Naive B cell (primary cell): ENCODE results near the gene TNRC6B. TPM values are rescaled to one million over a fixed set of nuclear protein-coding genes. Genes with fewer than 3 reads are reported as not detected.
"Not testable (repeated sequence)": the region's sequence is repeated elsewhere in the genome, so short reads cannot be mapped to it uniquely, and the experiment has no call there.

Source experiments
- ATAC-seq, 2 donors: fragments of 150-1000 bp; cut with Tn5 transposase; 2 replicates each; pipeline ENCODE4 v1.10.0; 2021; ENCODE audit warnings: low read depth in 2 of 2, mild to moderate bottlenecking in 2 of 2, moderate library complexity in 2 of 2
- DNase-seq: peaks from one replicate; pipeline ENCODE4 v3.0.0; 2022
- H3K27ac Mint-ChIP-seq, 6 donors: one replicate each; pipeline ENCODE4 v1.8.0; 2020 to 2022; ENCODE audit warnings: mild to moderate bottlenecking in 6 of 6, mixed read lengths in 6 of 6, moderate library complexity in 5 of 6, inconsistent platforms in 2 of 6
- H3K27me3 Mint-ChIP-seq, 3 donors: one replicate each; pipeline ENCODE4 v1.8.0; 2021 to 2022; ENCODE audit warnings: mixed read lengths in 3 of 3, mild to moderate bottlenecking in 1 of 3
- H3K36me3 Mint-ChIP-seq, 2 donors: one replicate each; pipeline ENCODE4 v1.8.0; 2020 to 2022; ENCODE audit warnings: mixed read lengths in 2 of 2, inconsistent platforms in 1 of 2, mild to moderate bottlenecking in 1 of 2
- H3K4me1 Mint-ChIP-seq, 3 donors: one replicate each; pipeline ENCODE4 v1.8.0; 2020 to 2022; ENCODE audit warnings: mixed read lengths in 3 of 3, inconsistent platforms in 1 of 3, mild to moderate bottlenecking in 1 of 3, moderate library complexity in 1 of 3
- H3K4me3 Mint-ChIP-seq, 8 donors: one replicate each; pipeline ENCODE4 v1.8.0; 2020 to 2022; ENCODE audit warnings: mild to moderate bottlenecking in 8 of 8, mixed read lengths in 8 of 8, moderate library complexity in 8 of 8, inconsistent platforms in 2 of 8
- H3K9me3 Mint-ChIP-seq, 7 donors: one replicate each; pipeline ENCODE4 v1.8.0; 2020 to 2022; ENCODE audit warnings: mixed read lengths in 7 of 7, mild to moderate bottlenecking in 5 of 7, inconsistent platforms in 2 of 7, moderate library complexity in 1 of 7
- polyA plus RNA-seq, 6 donors: library from polyadenylated mRNA; unstranded; fragments of 300-500 nt; fragmentation: Illumina TruSeq; gene quantifications; one replicate each; pipeline ENCODE4 v1.2.3, GENCODE V29; 2021; ENCODE audit warnings: low read depth in 6 of 6

Gene TNRC6B
- polyA plus RNA-seq, 6 donors from 2014 or later, result 37.3 to 171 (median 109) TPM

GRCh38 chr22:40206561-40206960 lies 28.8 kb downstream of the TNRC6B start:
- no peak overlapping the region for H3K4me3 Mint-ChIP-seq
- no peaks in the 10 kb centered on the region for H3K36me3 Mint-ChIP-seq
- ATAC-seq (no peak), DNase-seq (no peak)
- H3K9me3 Mint-ChIP-seq, result no peaks in the 10 kb centered on the region
- H3K27ac Mint-ChIP-seq, result peak overlapping the region in 3 of 6 donors; percentile 14 to 84 (median 78)
- no peaks in the 10 kb centered on the region for H3K27me3 Mint-ChIP-seq
- peaks cover 50 to 72% (median 65%) of the 10 kb centered on the region in 3 donors for H3K4me1 Mint-ChIP-seq

DNA sequence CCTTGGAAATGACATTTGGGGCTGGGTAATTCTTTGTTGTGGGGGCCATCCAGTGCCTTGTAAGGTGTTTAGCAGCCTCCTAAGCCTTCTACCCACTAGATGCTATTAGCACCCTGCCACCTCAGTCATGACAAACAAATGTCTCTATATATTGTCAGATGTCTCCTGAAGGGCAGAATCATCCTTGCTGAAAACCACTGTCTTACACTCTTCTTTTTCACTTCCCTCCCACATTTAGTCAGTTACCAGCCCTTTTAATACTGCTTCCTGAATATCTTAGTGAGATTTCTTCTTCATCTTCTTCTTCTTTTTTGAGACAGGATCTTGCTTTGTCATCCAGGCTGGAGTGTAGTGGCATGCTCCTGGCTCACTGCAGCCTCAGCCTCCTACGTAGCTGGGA lies 33.1 kb downstream of the TNRC6B start:
- H3K27me3 Mint-ChIP-seq, result no peaks in the 10 kb centered on the region
- H3K4me3 Mint-ChIP-seq, result peak overlapping the region; percentile 8 to 88 (median 58)
- no peaks in the 10 kb centered on the region for H3K9me3 Mint-ChIP-seq
- peak; percentile 96 to 98 for ATAC-seq
- H3K36me3 Mint-ChIP-seq, result peaks cover 0 to 7% of the 10 kb centered on the region in 2 donors
- peak overlapping the region in 5 of 6 donors; percentile 8 to 90 (median 73) for H3K27ac Mint-ChIP-seq
- peaks cover 58 to 85% (median 71%) of the 10 kb centered on the region in 3 donors for H3K4me1 Mint-ChIP-seq
- peak; percentile 60 for DNase-seq

GRCh38 chr22:40211476-40212054 lies 33.8 kb downstream of the TNRC6B start:
- Mint-ChIP-seq H3K27me3 (no peaks in the 10 kb centered on the region), H3K27ac (peak overlapping the region in 4 of 6 donors; percentile 0 to 90 (median 65)), H3K4me1 (peaks cover 62 to 89% (median 76%) of the 10 kb centered on the region in 3 donors), H3K4me3 (peak overlapping the region in 4 of 8 donors; percentile 11 to 70 (median 28)), H3K9me3 (no peaks in the 10 kb centered on the region), H3K36me3 (peaks cover 0 to 7% of the 10 kb centered on the region in 2 donors)
- ATAC-seq (no peak), DNase-seq (no peak)

DNA sequence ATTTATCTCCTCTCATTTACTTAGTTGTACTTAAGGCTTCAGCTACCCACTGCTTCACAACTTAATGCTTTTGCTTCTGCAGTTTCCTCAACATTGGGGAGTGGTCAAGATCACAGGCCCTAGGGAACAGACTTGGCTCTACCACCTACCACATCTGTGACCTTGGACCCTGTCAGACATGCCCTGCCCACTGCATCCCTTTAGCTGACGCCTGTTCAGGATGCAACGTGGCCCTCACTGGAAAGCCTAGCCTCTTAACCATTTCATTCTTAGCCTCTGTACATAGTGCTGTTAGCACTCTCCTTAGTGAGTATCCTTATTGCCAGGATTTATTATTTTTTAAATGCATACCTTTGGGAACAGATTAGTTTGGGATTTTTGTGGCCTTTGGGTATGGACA lies 34.4 kb downstream of the TNRC6B start:
- DNase-seq, result no peak
- Mint-ChIP-seq H3K36me3 (peaks cover 0 to 7% of the 10 kb centered on the region in 2 donors), H3K27me3 (no peaks in the 10 kb centered on the region), H3K27ac (peak overlapping the region in 5 of 6 donors; percentile 0 to 89 (median 41)), H3K4me3 (peak overlapping the region in 3 of 8 donors; percentile 4 to 18 (median 5)), H3K4me1 (peaks cover 66 to 90% (median 81%) of the 10 kb centered on the region in 3 donors), H3K9me3 (no peaks in the 10 kb centered on the region)
- no peak for ATAC-seq

DNA sequence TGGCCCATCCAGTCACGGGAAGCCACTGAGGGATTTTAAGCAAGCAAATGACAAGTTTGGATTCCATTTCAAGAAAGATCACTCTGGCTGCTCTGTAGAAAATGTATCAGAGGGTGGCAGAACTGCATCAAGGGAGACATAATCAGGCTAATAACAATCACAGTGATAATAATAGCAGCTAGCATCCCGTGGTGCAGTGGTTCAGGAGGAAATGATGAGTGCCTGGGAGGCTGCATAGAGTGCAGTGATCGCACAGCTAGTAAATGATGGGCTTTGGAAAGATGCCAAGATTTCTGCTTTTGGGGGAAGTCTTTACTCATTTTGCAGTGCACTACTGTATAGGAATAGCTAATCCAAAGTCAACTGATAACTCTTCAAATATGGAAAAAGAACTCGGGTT lies 35.8 kb downstream of the TNRC6B start:
- Mint-ChIP-seq H3K4me1 (peaks cover 64 to 87% (median 80%) of the 10 kb centered on the region in 3 donors), H3K4me3 (peak overlapping the region in 2 of 8 donors; percentile 30 to 37), H3K9me3 (no peaks in the 10 kb centered on the region), H3K27me3 (no peaks in the 10 kb centered on the region), H3K27ac (peak overlapping the region; percentile 22 to 84 (median 68)), H3K36me3 (peaks cover 0 to 7% of the 10 kb centered on the region in 2 donors)
- no peak for ATAC-seq
- no peak for DNase-seq

DNA sequence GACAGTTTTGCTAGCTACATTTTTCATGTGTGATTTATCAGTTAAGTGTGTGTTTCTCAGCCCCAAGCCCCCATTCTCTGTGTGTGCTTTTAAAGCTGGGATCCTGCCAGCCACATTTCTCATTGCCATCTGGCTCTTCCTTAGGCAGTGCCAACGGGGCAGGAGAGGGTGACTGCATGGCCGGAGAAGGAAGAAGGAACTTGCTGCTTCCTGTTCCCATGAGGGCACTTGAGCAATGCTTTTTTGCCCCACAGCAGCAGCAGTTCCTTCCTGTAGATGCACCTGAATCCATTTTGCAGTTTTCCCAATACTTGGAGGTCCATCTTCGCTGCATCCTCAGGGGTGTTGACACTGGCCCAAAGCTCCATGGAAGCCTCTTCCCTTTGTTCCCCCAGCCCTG lies 37.5 kb downstream of the TNRC6B start:
- H3K4me1 Mint-ChIP-seq, result peaks cover 74 to 92% (median 84%) of the 10 kb centered on the region in 3 donors
- H3K27me3 Mint-ChIP-seq, result no peaks in the 10 kb centered on the region
- peak overlapping the region in 5 of 8 donors; percentile 54 to 81 (median 73) for H3K4me3 Mint-ChIP-seq
- ATAC-seq (no peak), DNase-seq (no peak)
- no peaks in the 10 kb centered on the region for H3K9me3 Mint-ChIP-seq
- H3K36me3 Mint-ChIP-seq, result peaks cover 0 to 7% of the 10 kb centered on the region in 2 donors
- peak overlapping the region in 5 of 6 donors; percentile 9 to 89 (median 66) for H3K27ac Mint-ChIP-seq

DNA sequence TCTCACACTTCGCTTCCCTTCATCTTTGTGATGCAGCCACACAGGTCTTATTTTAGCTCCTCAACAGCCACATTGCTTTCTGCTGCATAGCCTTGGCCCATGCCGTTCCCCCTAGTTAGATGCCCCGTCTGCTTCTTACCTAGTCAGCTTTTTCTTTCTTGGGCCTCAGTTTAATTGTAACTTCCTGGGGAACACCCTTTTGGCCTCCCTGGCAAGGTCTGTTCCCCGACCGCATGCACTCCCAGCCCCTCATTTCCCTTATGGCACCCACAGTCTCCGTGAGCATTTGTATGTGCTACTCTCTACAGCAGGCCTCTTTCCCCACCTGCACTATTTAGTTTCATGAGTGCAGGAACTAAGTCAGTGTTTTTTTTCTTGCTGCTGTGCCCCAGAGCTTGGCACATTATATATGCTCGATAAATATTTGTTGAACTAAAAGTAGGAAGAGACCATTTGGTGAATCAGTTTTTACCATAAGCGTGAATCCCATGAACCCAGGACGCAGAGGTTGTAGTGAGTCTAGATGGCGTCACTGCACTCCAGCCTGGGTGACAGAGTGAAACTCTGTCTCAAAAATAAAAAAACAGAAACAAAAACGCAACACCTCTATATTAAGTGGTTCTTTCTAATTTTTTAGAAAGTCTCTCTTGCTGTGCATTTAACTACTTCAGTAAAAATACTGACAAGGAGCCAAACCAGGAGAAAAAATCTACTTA lies 38.5 kb downstream of the TNRC6B start:
- Mint-ChIP-seq H3K36me3 (peaks cover 0 to 7% of the 10 kb centered on the region in 2 donors), H3K27me3 (no peaks in the 10 kb centered on the region), H3K27ac (peak overlapping the region; percentile 84 to 90 (median 88)), H3K4me1 (peaks cover 65 to 86% (median 76%) of the 10 kb centered on the region in 3 donors), H3K9me3 (no peaks in the 10 kb centered on the region), H3K4me3 (peak overlapping the region; percentile 24 to 88 (median 74))
- ATAC-seq (peak; percentile 69 to 72), DNase-seq (peak; percentile 37)

DNA sequence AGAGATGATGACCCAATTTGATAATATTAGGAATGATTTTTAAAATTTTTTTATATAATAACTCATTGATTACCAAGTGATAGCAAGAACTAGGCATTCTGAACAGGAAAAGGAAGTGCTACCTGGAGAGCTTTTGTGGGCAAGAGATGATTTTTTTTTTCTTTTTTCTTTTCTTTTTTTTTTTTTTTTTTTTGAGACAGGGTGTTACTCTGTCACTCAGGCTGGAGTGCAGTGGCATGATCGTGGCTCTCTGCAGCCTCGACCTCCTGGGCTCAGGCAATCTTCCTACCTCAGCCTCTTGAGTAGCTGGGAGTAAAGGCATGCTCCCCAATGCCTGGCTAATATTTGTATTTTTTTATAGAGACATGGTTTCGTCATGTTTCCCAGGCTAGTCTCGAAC lies 40.4 kb downstream of the TNRC6B start:
- Mint-ChIP-seq H3K4me1 (peaks cover 62 to 81% (median 73%) of the 10 kb centered on the region in 3 donors), H3K4me3 (peak overlapping the region in 2 of 8 donors; percentile 53 to 65), H3K36me3 (peaks cover 0 to 5% of the 10 kb centered on the region in 2 donors), H3K9me3 (no peaks in the 10 kb centered on the region), H3K27me3 (no peaks in the 10 kb centered on the region), H3K27ac (peak overlapping the region in 4 of 6 donors; percentile 84 to 94 (median 89))
- DNase-seq (no peak), ATAC-seq (no peak)

DNA sequence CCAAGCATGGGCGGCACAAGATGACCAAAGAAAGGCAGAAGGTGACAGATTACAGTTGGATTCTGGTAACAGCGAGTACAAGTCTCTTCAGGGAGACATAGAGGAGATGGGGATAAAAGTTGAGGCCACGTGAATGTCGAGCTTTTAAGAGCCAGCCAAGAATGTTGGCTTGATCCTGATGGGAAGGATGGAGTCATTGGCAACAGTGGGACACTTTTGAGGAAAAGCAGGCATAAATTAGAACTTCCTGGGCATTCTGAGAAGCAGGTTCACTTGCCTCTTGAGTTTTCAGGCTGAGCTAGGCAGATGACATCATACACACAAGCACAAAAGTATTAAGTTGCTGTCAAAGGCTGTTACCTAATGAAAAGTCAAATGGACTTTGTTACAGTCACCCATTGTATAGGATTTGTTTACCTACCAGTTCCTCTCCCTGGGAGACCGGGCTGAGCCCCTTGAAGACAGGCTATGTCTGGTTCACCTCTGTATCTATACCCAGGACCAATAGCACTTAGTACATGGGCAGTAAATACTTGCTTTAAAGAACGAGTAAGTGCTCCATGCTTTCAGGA lies 41.1 kb downstream of the TNRC6B start:
- Mint-ChIP-seq H3K4me3 (peak overlapping the region in 2 of 8 donors; percentile 53 to 65), H3K4me1 (peaks cover 56 to 80% (median 71%) of the 10 kb centered on the region in 3 donors), H3K9me3 (no peaks in the 10 kb centered on the region), H3K27ac (peak overlapping the region; percentile 62 to 94 (median 86)), H3K36me3 (no peaks in the 10 kb centered on the region), H3K27me3 (no peaks in the 10 kb centered on the region)
- no peak for ATAC-seq
- DNase-seq, result no peak

DNA sequence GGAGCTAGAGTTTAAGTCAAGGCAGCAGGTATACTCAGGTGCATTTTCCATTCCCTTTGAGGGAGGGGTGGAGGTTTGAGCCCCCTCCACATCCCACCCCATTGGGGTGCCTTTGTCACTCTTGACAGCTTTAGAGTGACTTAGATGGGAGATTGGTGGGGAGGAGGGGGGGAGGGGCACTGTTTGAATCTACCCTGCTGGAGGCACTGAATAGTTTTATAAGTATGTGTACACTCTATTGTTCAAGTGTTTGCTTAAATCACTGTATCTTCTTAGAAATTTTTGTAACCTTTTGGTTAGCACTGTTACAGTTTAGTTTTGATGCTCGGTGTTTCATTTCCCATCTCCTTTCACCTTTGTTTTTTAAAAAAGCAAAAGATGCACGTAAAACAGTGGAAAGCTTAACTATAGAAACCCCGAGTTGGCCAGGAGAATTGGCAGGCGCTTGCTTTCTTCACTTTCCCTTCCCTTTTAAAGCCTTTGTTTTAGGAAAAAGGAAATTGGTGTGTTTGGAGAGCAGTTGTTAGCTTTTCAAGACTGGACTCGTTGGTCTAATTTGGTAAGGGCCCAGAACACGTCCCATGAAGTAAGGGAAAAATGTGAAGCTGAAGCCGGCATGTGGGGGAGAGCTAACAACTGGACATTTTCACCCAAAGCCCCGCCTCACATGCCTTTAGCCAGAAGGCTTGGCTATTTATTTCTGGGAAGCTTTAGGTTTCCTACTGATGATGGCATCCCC lies 42.8 kb downstream of the TNRC6B start:
- no peak overlapping the region for H3K4me3 Mint-ChIP-seq
- DNase-seq, result no peak
- H3K36me3 Mint-ChIP-seq, result no peaks in the 10 kb centered on the region
- H3K27ac Mint-ChIP-seq, result peak overlapping the region in 4 of 6 donors; percentile 52 to 93 (median 73)
- no peaks in the 10 kb centered on the region for H3K27me3 Mint-ChIP-seq
- H3K9me3 Mint-ChIP-seq, result no peaks in the 10 kb centered on the region
- ATAC-seq, result no peak
- H3K4me1 Mint-ChIP-seq, result peaks cover 62 to 77% (median 67%) of the 10 kb centered on the region in 3 donors

DNA sequence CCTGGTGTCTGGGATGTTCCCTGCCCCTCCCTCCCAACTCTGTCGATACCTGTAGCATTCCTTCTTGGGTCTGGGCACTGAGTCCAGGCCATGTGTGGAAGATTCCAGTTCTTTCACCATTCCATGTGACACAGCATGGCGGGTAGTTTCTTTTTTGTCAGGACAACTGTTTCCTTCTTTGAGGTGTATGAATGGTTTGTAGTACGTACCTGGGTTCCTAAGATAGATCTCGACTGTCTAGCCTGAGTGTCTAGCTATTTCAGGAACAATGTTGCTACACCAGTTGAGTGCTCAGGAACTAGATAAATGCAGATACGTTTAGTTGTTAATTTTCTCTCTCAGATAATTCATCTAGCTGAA lies 43.3 kb downstream of the TNRC6B start:
- no peaks in the 10 kb centered on the region for H3K9me3 Mint-ChIP-seq
- no peaks in the 10 kb centered on the region for H3K36me3 Mint-ChIP-seq
- no peaks in the 10 kb centered on the region for H3K27me3 Mint-ChIP-seq
- H3K4me3 Mint-ChIP-seq, result peak overlapping the region in 1 of 8 donors; percentile 41
- no peak for ATAC-seq
- peaks cover 56 to 74% (median 65%) of the 10 kb centered on the region in 3 donors for H3K4me1 Mint-ChIP-seq
- H3K27ac Mint-ChIP-seq, result peak overlapping the region in 1 of 6 donors; percentile 65
- DNase-seq, result no peak

GRCh38 chr22:40222979-40223378 lies 45.3 kb downstream of the TNRC6B start:
- not testable (repeated sequence) for H3K4me3 Mint-ChIP-seq, H3K27me3 Mint-ChIP-seq, DNase-seq, H3K36me3 Mint-ChIP-seq, H3K27ac Mint-ChIP-seq, H3K9me3 Mint-ChIP-seq, ATAC-seq
- H3K4me1 Mint-ChIP-seq, result peaks cover 44 to 61% (median 60%) of the 10 kb centered on the region in 3 donors

- Mint-ChIP-seq H3K27ac (peak overlapping the region in 4 of 6 donors; percentile 10 to 83 (median 62)), H3K4me1 (peaks cover 32 to 51% (median 44%) of the 10 kb centered on the region in 3 donors), H3K4me3 (no peak overlapping the region), H3K36me3 (peaks cover 6% of the 10 kb centered on the region in 2 donors), H3K27me3 (no peaks in the 10 kb centered on the region), H3K9me3 (no peaks in the 10 kb centered on the region)
- ATAC-seq (no peak), DNase-seq (no peak)
These were observed 47.0 kb downstream of the TNRC6B start for GRCh38 chr22:40224702-40225101.
